Fibroblast of skin of abdomen (primary cell): ENCODE results near the gene FRS3.
"Not testable (repeated sequence)": the region's sequence is repeated elsewhere in the genome, so short reads cannot be mapped to it uniquely, and the experiment has no call there.

Experiments used
- DNase-seq: peaks from one replicate; pipeline ENCODE4 v3.0.0-alpha.2; 2013

The FRS3 gene

DNA sequence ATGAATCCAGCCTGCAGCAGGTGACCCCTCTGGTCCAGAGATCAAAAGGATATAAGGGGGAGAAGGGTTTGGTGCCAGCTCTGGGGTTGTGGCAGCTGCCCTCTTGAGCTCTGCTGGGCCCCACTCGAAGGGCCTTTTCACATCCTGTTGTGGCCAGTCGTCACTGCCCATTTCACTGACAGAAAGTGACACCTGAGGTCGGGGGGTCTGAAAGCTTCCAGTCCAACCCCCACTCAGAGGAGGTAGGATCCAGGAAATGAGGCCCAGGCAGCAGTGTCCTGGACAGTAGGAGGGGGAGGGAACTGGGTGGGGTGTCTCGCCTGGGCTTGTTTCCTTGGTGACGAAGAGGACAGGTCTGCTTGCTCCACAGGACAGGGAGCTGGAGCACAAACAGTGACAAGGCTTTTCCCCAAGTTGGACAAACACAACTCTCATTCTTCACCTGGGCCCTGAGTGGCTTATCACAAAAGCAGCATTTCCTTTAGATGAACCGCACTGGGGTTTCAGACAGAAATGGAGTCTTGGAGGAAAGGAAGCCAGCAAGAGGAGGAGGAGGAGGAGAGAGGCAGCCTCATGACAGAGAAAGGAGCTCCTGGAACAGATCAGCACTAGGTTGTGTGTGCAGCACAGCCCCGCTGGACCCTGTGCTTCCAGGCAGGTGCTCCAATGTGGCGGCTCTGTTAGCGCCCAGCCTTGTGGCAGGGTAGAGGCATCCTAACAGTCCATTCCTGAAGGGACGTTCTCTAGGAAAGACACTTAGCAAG is 11.0 kb downstream of the FRS3 start:
- no peak for DNase-seq

DNA sequence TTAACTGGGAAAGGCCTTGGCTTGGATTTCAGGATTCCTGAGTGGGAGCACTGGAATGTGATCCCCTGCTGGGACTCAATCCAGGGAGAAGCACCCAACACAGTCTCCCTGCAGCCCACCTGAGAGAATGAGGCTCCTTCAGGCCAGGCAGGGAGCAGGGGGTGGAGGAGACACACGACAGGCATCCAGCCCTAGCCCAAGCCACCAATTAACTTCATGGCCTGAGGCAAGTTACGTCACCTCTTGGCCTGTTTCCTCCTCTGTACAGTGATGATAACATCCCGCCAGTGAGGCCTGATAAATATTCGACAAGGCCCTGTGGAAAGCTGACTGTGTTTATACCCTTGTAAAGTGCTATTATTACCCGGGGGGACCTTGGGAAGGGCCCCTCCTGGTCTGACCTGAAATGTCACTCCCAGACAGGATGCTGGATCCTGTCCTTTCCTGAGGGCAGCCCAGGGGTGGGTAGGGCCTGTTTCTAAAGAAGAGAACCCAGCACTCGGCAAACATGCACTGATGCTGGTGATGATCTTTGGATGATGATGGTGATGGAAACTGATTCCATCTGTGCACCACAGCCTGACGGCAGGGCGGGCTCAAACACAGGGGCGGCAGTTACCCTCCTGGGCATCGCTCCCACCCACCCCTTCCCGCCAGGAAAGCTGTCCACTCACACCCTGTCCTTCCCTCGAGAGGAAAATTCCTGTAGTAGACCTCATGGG is 12.4 kb downstream of the FRS3 start:
- DNase-seq: peak; percentile 59

DNA sequence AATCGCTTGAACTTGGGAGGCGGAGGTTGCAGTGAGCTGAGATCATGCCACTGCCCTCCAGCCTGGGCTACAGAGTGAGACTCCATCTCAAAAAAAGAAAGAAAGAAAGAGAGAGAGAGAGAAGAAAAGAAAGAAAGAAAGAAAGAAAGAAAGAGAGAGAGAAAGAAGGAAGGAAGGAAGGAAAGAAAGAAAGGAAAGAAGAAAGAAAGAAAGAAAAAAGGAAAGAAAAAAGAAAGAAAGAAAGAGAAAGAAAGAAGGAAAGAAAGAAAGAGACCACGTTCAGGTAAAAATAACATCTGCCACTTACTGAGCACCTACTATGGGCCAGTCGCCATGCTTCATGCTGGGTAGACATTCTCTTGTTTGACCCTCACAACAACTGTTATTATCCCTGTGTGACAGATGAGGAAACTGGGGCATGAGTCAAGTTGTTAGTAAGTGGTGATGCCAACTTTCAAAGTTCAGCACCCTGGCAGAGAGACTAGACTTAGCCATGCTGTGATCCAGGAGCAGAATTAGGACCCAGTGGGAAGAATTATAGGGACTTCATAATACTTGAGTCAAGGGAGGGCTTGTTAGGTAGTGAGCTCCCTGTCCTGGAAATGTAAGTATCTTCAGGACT is 13.5 kb downstream of the FRS3 start:
- not testable (repeated sequence) for DNase-seq

DNA sequence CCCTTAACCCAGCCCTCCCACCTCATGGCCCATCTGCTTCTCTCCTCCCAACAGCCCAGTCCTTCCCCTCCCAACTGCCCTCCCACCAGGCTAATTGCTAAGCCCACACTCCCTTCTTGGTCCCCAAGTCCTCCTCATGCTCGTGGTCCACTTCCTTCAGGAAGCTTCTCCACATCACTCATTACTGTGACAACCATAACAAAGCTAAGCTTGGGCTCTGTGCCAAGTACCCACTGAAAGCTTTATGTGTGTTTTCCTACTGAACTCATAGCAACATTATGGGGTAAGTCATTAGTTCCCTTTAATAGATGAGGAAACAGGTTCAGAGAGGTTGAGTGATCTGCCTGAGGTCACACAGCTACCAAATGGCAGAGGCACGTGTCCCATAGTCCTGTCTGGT is 16.2 kb downstream of the FRS3 start:
- no peak for DNase-seq

- no peak for DNase-seq
Measured at GRCh38 chr6:41759905-41760579, 19.7 kb downstream of the FRS3 start.

GRCh38 chr6:41759106-41759904 is 20.4 kb downstream of the FRS3 start:
- DNase-seq: no peak

- DNase-seq: no peak
Measured at GRCh38 chr6:41758641-41759035, 21.1 kb downstream of the FRS3 start.

GRCh38 chr6:41757931-41758640 is 21.6 kb downstream of the FRS3 start:
- no peak for DNase-seq

DNA sequence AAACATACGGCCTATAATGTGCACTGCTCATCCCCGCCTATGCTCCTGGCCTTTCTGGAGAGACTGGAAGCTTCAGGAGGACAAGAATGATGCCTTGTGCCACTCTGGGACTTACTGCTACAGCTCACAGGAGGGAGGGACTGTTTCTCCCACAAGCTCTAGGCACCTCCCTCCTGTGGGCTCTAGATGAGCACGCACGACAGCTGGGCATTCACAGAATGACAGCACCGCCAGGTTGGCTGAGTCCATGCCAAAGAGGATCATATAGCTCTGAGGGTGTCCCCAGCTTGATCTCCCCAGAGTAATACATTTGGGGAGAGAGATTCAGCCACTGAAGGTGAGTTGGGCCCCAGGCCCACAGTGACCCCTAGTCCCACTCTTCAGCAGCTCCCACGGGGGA is 22.4 kb downstream of the FRS3 start:
- no peak for DNase-seq

DNA sequence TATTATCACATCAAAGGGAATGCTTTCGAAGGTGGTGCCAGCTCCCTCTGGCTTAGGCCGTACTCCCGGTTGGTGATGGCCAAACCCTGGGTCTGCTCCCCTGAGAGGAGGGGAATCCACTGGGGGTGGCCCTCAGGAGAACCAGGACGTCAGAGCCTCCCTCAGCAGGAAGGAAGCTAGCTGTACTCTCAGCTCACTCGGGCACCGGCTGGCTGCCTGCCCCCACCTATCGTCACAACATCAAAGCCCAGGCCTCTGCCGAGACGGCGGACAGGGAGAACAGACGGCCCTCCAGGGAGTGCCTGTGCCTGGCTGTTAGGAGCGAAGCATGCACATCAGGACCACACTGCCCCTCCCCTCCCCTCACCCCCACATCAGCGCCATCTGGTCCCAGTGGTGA is 23.3 kb downstream of the FRS3 start:
- DNase-seq: no peak

DNA sequence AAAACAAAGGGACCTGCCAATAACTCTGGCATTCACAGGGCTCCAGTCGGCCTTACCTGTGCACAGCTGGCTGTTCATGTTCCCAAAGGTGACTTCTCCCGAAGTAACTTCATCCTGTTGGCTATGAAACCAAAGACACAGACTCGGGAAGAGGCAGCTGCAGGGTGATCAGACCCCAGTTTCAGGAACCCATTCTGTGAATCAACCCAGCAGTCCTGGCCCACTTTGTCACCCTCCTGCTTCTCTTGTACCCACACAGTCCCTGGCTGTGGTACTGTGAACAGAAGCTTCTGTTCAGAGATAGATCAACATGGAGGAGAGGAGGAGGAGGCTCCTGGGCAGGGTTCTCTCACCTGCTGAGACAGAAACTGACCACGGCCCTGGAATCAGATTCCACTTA is 23.8 kb downstream of the FRS3 start:
- no peak for DNase-seq

GRCh38 chr6:41750374-41750773 is 29.3 kb downstream of the FRS3 start:
- DNase-seq: no peak

DNA sequence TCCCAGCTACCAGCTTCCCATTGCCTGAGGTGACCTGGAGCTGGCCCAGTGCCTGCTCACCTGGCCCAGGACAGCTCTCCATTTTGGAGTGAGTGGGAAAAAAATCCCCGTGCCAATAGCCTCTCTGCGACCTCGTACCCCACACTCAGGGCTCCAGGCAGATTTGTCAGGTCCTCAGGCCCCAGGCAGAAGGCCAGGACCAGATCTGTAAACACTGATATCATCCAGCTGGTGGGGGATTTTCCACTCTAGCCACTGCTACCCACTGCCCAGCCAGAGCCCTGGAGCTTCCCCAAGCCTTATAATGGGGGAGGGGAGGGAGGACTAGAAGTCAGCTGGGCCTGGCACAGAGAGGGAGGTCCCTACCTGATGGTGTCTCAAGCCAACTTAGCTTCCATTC is 31.2 kb downstream of the FRS3 start:
- no peak for DNase-seq

DNA sequence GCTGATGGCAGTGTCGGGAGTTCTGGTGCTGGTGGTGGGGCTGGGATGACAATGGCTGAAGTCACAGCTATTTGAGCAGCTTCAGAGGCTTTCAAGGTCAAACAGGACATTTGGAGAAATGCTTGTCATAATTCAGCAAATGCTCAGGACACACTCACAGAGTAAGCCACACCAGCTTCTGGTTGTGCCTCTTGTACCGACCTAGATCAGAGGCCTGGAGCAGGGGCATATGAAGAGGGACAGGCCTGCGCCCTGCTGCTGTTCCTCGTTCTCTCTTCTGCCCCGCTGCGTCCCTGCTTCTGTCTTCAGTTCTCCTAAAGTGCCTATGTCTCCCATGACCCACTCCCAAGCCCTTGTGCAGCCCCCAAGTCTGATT is 31.6 kb downstream of the FRS3 start:
- no peak for DNase-seq

DNA sequence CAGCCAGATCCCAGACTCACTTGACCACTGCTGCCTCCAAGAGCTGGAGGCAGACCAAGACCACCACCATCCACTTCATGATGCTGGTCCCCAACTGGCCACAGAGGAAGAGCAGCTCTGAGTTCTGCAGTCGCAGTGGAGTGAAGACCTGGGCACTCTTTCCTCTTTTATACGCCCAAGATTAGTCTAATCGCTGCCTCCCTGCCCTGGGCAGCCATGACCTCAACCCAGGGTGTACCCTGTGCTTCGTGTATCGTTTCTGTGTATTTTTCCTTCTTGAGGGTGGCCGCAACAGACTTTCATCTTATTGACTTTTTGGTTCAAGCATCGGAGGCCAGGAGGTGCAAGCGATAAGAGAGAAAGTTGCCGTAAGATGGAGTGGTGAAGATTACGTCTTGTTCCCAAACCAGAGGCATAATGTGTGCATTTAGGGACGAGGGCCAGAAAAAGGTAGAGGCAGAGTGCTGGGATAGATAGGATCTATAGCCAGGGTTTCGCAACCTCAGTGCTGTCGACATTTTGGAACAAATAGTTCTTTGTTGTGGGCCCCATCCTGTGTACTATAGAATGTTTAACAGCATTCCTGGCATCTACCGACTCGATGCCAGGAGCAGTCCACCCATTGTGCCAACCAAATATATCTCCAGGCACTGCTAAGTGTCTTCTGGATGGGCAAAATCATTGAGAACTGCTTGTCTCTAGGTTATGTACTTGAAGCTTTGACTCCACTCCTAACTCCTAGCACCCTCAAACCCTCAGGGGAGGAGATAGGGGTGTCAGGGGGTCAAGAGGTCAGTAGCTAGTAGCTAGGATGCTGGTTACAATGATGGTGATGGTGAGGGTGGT is 32.2 kb downstream of the FRS3 start, which contains the start of gene PGC:
TSS of gene PGC (minus strand) at position 142 of the 846 bp plus-strand sequence. CDS start at position 79, 63 bp downstream.
- no peak for DNase-seq

DNA sequence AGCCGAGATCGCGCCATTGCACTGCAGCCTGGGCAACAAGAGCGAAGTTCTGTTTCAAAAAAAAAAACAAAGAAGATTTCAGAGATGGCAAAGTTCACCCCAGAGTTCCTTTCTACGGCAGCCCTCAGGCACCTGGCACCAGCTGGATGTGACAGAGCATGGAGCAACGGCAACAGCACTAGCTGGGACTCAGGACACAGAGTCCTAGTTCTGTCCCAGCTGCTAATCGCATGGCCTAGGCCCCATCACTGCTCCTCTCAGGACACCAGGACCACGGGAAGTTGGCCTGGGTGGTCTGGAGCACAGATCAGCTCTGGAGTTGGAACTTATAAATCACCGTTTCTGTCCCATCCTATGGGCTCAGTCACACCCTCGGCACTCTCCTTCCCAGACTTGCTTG is 33.6 kb downstream of the FRS3 start:
- DNase-seq: no peak

- DNase-seq: no peak
Measured at GRCh38 chr6:41744236-41744787, 35.4 kb downstream of the FRS3 start.

- DNase-seq: no peak
Measured at GRCh38 chr6:41743406-41744235, 36.1 kb downstream of the FRS3 start.
